ENCODE data around the gene ELFN1. TPM values are rescaled to one million over a fixed set of nuclear protein-coding genes. Genes with fewer than 3 reads are reported as not detected.

The ELFN1 gene
- total RNA-seq, 1 experiment from 2014 or later, result 0.69 TPM

DNA sequence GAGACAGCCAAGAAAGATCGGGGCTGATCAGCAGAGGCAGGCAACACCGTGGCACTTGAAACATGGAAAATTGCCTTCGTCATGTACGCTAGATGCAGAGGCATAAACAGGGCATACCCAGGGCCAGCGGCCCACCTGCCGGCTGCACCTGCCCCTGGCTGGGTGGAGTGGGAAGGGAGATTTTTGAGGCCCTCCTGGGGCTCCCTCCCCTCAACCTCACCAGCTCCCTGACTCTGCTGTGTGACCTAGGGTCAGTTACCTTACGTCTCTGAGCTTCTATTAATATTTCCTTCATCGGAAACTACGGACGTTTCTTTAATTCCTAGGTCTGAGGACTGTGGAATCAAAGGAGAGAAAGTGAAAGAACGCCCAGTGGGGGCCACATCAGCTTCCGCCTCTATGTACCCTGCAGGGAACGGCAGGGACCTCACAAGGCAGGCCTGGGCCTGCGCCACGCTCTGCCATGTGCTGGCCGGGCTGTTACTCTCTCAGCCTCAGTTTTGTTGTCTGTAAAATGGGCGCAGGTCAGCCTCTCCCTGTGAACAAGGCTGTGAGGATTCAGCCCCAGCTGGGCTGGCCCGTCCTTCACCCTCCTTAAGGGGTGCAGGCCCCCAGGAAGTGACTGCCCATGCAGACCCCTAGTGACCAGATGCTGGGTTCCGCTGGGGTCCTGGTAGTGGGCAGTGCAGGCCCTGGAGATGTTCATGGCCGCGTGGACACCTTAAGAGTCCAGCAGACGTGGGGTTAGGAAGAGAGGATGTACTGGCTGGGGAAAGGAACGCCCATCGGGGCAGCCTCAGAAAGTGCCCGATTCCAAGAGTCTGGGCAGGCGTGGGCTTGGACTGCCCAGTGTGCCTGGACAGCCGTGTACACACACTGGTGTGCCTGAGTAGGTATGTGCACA lies 22.7 kb downstream of the ELFN1 start:
- Histone ChIP-seq H3K9ac (ENCODE audit: low read length) (no peak overlapping the region), H3F3A (ENCODE audit: low read length, unreplicated experiment) (no peaks in the 10 kb centered on the region), H3K36me3 (ENCODE audit: low read depth, low read length) (no peaks in the 10 kb centered on the region), H3K27me3 (ENCODE audit: low read length) (peaks cover 58% of the 10 kb centered on the region), H3K4me1 (ENCODE audit: insufficient read depth, low read length) (no peaks in the 10 kb centered on the region), H3K4me2 (ENCODE audit: low read length) (no peak overlapping the region), H2AFZ (ENCODE audit: low read length) (no peak overlapping the region), H4K20me1 (ENCODE audit: low read length) (no peaks in the 10 kb centered on the region), H3K79me2 (ENCODE audit: low read length) (no peaks in the 10 kb centered on the region), H3K9me2 (replicated peaks; ENCODE audit: low read length) (no peaks in the 10 kb centered on the region), H3K27ac (ENCODE audit: low read length) (no peak overlapping the region), H3K4me3 (ENCODE audit: low read length) (no peak overlapping the region), H3K9me3 (ENCODE audit: low read length) (no peaks in the 10 kb centered on the region)
- no TSS peak for BruUV-seq (replicated peaks)
- TF ChIP-seq, protein P1, sequence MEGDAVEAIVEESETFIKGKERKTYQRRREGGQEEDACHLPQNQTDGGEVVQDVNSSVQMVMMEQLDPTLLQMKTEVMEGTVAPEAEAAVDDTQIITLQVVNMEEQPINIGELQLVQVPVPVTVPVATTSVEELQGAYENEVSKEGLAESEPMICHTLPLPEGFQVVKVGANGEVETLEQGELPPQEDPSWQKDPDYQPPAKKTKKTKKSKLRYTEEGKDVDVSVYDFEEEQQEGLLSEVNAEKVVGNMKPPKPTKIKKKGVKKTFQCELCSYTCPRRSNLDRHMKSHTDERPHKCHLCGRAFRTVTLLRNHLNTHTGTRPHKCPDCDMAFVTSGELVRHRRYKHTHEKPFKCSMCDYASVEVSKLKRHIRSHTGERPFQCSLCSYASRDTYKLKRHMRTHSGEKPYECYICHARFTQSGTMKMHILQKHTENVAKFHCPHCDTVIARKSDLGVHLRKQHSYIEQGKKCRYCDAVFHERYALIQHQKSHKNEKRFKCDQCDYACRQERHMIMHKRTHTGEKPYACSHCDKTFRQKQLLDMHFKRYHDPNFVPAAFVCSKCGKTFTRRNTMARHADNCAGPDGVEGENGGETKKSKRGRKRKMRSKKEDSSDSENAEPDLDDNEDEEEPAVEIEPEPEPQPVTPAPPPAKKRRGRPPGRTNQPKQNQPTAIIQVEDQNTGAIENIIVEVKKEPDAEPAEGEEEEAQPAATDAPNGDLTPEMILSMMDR (conservative IDR thresholded peaks at IDR 0.05; ENCODE audit: low read depth, low read length), result no peak
- no peak for TF ChIP-seq EZH2phosphoT487 (IDR thresholded peaks at IDR 0.05; ENCODE audit: borderline replicate concordance, low read length)
- TF ChIP-seq EZH2 (IDR thresholded peaks at IDR 0.05; ENCODE audit: low read length, unreplicated experiment), result no peak
- CTCF ChIA-PET, result no interaction called here
- intact Hi-C loops (cut with micrococcal nuclease), result no loop called here
- DNase-seq (no peak), ATAC-seq (no peak)
- POLR2A ChIA-PET (ENCODE audit: unreplicated experiment), result no interaction called here

DNA sequence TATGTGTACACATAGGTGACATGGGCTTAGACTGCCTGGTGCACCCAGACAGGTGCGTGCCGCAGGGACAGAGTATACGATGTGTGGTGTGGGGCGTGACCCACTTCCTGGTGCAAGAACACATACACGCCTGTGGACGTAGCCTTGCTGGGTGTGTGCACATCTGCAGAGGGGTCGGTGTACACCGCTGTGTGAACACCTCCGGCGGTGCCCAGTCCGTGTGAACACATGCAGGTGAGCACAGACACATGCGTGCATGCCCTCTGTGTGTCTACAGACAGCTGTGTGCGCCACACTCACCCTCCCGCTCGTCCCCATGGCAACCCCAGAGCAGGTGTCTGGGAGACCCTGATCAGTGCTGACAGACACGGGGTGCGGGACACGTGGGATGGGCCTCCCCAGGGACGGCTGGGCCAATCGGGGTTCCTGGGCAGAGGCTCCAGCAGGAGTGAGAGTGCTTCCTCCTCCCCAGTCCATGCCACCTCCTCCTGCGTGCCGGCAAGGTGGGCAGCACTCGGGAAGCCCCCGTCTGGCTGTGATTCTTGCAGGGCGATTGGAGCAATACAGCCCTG lies 23.4 kb downstream of the ELFN1 start:
- POLR2A ChIA-PET (ENCODE audit: unreplicated experiment), result no interaction called here
- intact Hi-C loops (cut with micrococcal nuclease), result no loop called here
- H3K4me3 ChIP-seq (ENCODE audit: low read length), result no peak overlapping the region
- CTCF ChIA-PET, result no interaction called here
- no peak overlapping the region for H3K4me2 ChIP-seq (ENCODE audit: low read length)
- no peaks in the 10 kb centered on the region for H3K9me3 ChIP-seq (ENCODE audit: low read length)
- H3K4me1 ChIP-seq (ENCODE audit: insufficient read depth, low read length), result no peaks in the 10 kb centered on the region
- no peak for DNase-seq
- no peaks in the 10 kb centered on the region for H3K36me3 ChIP-seq (ENCODE audit: low read depth, low read length)
- no TSS peak for BruUV-seq (replicated peaks)
- H3K9me2 ChIP-seq (replicated peaks; ENCODE audit: low read length), result no peaks in the 10 kb centered on the region
- H4K20me1 ChIP-seq (ENCODE audit: low read length), result no peaks in the 10 kb centered on the region
- H3F3A ChIP-seq (ENCODE audit: low read length, unreplicated experiment), result no peaks in the 10 kb centered on the region
- TF ChIP-seq, protein P1 (conservative IDR thresholded peaks at IDR 0.05; ENCODE audit: low read depth, low read length), result no peak
- TF ChIP-seq EZH2 (IDR thresholded peaks at IDR 0.05; ENCODE audit: low read length, unreplicated experiment) (no peak), EZH2phosphoT487 (IDR thresholded peaks at IDR 0.05; ENCODE audit: borderline replicate concordance, low read length) (no peak)
- peaks cover 65% of the 10 kb centered on the region for H3K27me3 ChIP-seq (ENCODE audit: low read length)
- peak; percentile 11; the same call in 1 of the 2 replicates for ATAC-seq
- H2AFZ ChIP-seq (ENCODE audit: low read length), result no peak overlapping the region
- no peaks in the 10 kb centered on the region for H3K79me2 ChIP-seq (ENCODE audit: low read length)
- no peak overlapping the region for H3K9ac ChIP-seq (ENCODE audit: low read length)
- H3K27ac ChIP-seq (ENCODE audit: low read length), result no peak overlapping the region
